ENCODE results near the gene TLE3.

Gene TLE3

DNA sequence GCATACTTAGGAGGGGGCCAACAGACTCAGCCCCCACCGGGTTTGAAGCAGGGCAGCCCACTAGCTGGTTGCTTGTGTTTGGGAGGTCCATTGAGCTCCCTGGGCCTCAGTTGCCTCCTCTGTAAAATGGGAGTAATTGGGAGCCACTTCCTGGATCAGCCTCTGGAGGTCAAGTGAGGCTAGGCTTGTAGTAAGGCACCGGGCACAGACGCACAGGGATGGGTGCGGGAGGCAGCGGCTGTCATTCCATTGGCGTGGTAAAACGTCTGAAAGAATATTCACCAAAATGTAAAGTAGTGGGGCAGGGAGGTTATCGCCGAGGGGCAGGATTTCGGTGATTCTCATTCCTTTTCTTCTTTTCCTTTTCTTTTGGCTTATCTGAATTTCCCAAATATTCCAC is 64.6 kb downstream of the TLE3 start:
- ChIA-PET POLR2A (no interaction called here), CTCF (interaction anchor here (1.0 kb wide), 1 partner anchor 11 kb away, joined by 3 read pairs; no protein-coding TSS in a partner anchor)
- no peak for DNase-seq (ENCODE audit: low read depth, low spot score)
- no peak overlapping the region for H3K4me3 ChIP-seq (ENCODE audit: low read depth, low read length)
- TF ChIP-seq, protein P1, sequence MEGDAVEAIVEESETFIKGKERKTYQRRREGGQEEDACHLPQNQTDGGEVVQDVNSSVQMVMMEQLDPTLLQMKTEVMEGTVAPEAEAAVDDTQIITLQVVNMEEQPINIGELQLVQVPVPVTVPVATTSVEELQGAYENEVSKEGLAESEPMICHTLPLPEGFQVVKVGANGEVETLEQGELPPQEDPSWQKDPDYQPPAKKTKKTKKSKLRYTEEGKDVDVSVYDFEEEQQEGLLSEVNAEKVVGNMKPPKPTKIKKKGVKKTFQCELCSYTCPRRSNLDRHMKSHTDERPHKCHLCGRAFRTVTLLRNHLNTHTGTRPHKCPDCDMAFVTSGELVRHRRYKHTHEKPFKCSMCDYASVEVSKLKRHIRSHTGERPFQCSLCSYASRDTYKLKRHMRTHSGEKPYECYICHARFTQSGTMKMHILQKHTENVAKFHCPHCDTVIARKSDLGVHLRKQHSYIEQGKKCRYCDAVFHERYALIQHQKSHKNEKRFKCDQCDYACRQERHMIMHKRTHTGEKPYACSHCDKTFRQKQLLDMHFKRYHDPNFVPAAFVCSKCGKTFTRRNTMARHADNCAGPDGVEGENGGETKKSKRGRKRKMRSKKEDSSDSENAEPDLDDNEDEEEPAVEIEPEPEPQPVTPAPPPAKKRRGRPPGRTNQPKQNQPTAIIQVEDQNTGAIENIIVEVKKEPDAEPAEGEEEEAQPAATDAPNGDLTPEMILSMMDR (IDR thresholded peaks at IDR 0.05; ENCODE audit: insufficient read depth, low read length, missing control alignments) = no peak

DNA sequence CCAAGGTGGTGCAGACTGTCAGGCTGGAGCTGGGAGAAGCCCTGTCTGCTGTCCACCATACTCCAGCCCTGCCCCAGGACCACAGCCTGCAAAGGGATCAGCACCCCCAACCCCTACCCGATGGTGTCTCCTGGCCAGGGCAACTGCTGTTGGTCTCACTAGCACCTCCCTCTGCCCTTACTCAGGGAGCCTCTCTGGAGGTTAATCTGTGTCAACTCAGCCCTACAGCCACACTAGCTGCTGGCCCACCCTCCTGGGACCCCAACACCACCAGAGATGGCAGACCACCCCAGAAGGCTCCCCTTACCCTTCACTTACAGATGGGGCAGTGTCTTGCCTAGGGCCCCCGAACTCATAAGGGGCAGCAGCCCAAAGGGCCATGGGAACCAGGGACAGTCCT is 65.2 kb downstream of the TLE3 start:
- POLR2A ChIA-PET = no interaction called here
- no peak for DNase-seq (ENCODE audit: low read depth, low spot score)
- H3K4me3 ChIP-seq (ENCODE audit: low read depth, low read length) = no peak overlapping the region
- TF ChIP-seq, protein P1 (IDR thresholded peaks at IDR 0.05; ENCODE audit: insufficient read depth, low read length, missing control alignments) = no peak
- CTCF ChIA-PET = no interaction called here

DNA sequence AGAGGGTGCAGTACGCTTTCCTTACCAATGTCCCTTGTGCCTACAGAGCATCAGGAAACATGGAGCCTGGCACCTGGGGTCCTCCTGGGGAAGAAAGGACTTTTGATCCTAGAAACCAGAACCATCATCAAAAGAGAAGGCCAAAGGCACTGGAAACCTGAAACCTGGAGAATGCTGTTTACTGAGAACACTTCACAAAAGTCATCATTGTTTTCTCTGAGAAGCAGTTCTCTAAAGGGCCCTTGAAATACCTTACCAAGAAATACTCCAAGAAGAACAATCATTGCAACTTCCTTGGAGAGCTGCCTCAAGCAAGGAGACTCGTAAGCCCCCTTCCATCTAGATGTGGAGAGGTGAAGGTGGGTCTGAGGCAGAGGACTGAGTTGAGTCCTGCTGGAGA is 66.0 kb downstream of the TLE3 start:
- CTCF ChIA-PET = no interaction called here
- POLR2A ChIA-PET = no interaction called here

DNA sequence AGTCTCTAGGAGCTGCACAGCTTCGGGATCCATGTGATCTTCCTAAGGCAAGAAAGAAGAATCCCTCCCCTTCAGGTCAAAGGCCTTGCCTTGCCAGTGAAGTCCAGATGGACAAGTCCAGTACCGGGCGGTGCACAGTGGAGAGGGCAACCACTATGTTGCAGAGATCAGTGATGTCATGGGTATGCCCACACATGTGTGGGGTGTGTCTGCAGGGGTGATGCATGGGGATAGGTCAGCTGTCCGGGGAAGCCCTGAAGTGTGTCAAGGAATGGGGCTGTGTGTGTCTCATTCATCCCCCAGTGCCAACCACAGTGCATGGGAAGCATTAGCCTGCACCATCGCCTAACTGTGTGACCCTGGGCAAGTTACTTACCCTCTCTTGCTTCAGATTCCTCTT is 66.5 kb downstream of the TLE3 start:
- DNase-seq (ENCODE audit: low read depth, low spot score) = no peak
- TF ChIP-seq, protein P1 (IDR thresholded peaks at IDR 0.05; ENCODE audit: insufficient read depth, low read length, missing control alignments) = no peak
- ChIA-PET POLR2A (no interaction called here), CTCF (no interaction called here)
- H3K4me3 ChIP-seq (ENCODE audit: low read depth, low read length) = no peak overlapping the region

More for the DNA sequence above, 66.0 kb downstream of the TLE3 start:
- TF ChIP-seq, protein P1 (IDR thresholded peaks at IDR 0.05; ENCODE audit: insufficient read depth, low read length, missing control alignments) = no peak
- DNase-seq (ENCODE audit: low read depth, low spot score) = no peak
- H3K4me3 ChIP-seq (ENCODE audit: low read depth, low read length) = no peak overlapping the region

DNA sequence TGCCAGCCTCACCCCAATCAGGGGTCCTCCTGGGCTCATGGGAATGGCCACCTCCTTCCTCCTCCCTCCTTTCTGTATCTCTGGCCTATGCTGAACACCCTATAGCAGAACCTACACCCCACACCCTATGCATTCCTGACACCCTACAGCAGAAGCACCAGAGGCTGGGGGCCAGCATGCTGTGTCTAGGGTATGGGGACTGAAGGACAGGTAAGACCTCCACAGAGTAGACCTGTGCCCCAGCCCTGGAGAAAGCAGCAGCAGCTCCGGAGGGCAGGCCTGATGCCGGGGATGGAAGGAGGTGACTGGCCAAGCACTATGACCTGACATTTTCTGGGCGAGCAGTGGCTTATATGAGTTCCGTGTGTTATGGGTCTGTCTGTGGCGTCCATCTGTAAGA is 66.9 kb downstream of the TLE3 start:
- TF ChIP-seq, protein P1 (IDR thresholded peaks at IDR 0.05; ENCODE audit: insufficient read depth, low read length, missing control alignments) = no peak
- DNase-seq (ENCODE audit: low read depth, low spot score) = no peak
- H3K4me3 ChIP-seq (ENCODE audit: low read depth, low read length) = no peak overlapping the region
- CTCF ChIA-PET = interaction anchor here (1.1 kb wide), 1 partner anchor 11 kb away, joined by 3 read pairs; no protein-coding TSS in a partner anchor
- POLR2A ChIA-PET = no interaction called here

DNA sequence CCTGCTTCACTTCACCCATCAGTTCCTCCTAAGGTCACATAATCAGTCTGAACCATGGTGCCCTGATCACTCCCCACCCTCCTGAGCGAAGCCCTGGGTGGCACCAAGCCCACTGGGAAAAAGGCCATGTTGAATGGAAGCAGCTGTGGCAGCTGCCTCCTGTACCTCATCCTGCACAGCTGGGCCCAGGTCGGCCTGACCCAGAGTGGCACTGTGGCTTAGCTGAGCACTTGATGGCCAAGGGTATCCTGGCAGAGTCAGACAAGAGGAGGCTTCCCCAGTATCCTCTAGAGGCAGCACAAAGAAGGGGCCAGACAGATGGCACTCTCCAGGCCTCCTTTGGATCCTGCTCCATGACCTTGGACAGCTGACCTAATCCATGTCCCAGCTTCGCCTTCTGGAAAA is 68.4 kb downstream of the TLE3 start:
- H3K4me3 ChIP-seq (ENCODE audit: low read depth, low read length) = no peak overlapping the region
- CTCF ChIA-PET = interaction anchor here (1.6 kb wide), 1 partner anchor 12 kb away, joined by 4 read pairs; no protein-coding TSS in a partner anchor
- POLR2A ChIA-PET = no interaction called here
- DNase-seq (ENCODE audit: low read depth, low spot score) = no peak
- TF ChIP-seq, protein P1 (IDR thresholded peaks at IDR 0.05; ENCODE audit: insufficient read depth, low read length, missing control alignments) = no peak
